Transverse colon (tissue), 4 donors: ENCODE data around the gene U2AF2. TPM values are rescaled to one million over a fixed set of nuclear protein-coding genes. Genes with fewer than 3 reads are reported as not detected.
A peak's percentile ranks its signal among the peaks of the same experiment; 100 is the strongest.

ENCODE experiments used
- DNase-seq: peaks from one replicate; pipeline ENCODE4 v3.0.0-alpha.2; 2019
- H3K27ac ChIP-seq, 4 donors: fragments of 200-600 bp; sonication (generic); 2 replicates each; pipeline ENCODE4 v1.5.1; 2016 to 2018; ENCODE audit warnings: inconsistent platforms in 4 of 4
- H3K27me3 ChIP-seq: fragments of 200-600 bp; sonication (generic); 2 replicates; pipeline ENCODE4 v1.5.1; 2017; ENCODE audit warnings: inconsistent platforms
- H3K36me3 ChIP-seq, 4 donors: fragments of 200-600 bp; sonication (generic); 2 replicates each; pipeline ENCODE4 v1.5.1; 2017 to 2019; ENCODE audit warnings: inconsistent platforms in 4 of 4
- H3K4me1 ChIP-seq, 4 donors: fragments of 200-600 bp; sonication (generic); 2 replicates each; pipeline ENCODE4 v1.5.1; 2017 to 2020; ENCODE audit warnings: inconsistent platforms in 4 of 4
- H3K4me3 ChIP-seq, 4 donors: fragments of 200-600 bp; sonication (generic); 1 replicate in 1 of 4; 2 replicates in 3 of 4; pipeline versions ENCODE4 v1.5.1 to v1.6.1; 2017 to 2019; ENCODE audit warnings: inconsistent platforms in 4 of 4
- H3K9me3 ChIP-seq, 2 donors: fragments of 200-600 bp; sonication (generic); 2 replicates each; pipeline ENCODE4 v1.5.1; 2017 to 2019; ENCODE audit warnings: inconsistent platforms in 2 of 2
- CTCF ChIP-seq, 5 experiments: fragments of 200-600 bp in 3 of 5; fragments of 450-650 bp in 2 of 5; sonication (generic) in 3 of 5; IDR thresholded peaks; 1 replicate in 2 of 5; 2 replicates in 3 of 5; pipeline ENCODE4 v1.5.1; 2016 to 2017; ENCODE audit warnings: antibody characterized with exemption in 5 of 5, inconsistent platforms in 3 of 5, mild to moderate bottlenecking in 2 of 5, moderate library complexity in 1 of 5
- EP300 ChIP-seq: sonication (generic); formaldehyde crosslinking; IDR thresholded peaks from one replicate; pipeline ENCODE4 v1.6.1; 2017; ENCODE audit warnings: antibody characterized with exemption, low read depth
- POLR2A ChIP-seq: fragments of 450-650 bp; IDR thresholded peaks from one replicate; pipeline ENCODE4 v1.6.1; 2016; ENCODE audit warnings: antibody characterized with exemption, mild to moderate bottlenecking, moderate library complexity
- POLR2AphosphoS5 ChIP-seq, 3 donors: sonication (generic); formaldehyde crosslinking; IDR thresholded peaks; one replicate each; pipeline ENCODE4 v1.6.1; 2016; ENCODE audit warnings: antibody characterized with exemption in 3 of 3
- WGBS, 2 donors: methylation state at CpG; one replicate each; pipeline ENCODE4 v1.1.5; 2018; ENCODE audit warnings: low coverage in 1 of 2; 5-methylcytosine and 5-hydroxymethylcytosine counted together
- in situ Hi-C, 4 donors: fragments of 200-750 bp; cut with MboI; loops; one replicate each; pipeline versions ENCODE4 v1.15.0 to v1.15.1; 2017; ENCODE audit warnings: low sequenced_read_pairs in 3 of 4, low pct_ligation_motif_present in 1 of 4, low pct_unique_long_range_greater_than_20kb in 1 of 4
- intact Hi-C: fragments of 100-400 bp; cut with DNase I; formaldehyde crosslinking; loops from one replicate; pipeline ENCODE4 v1.15.1; 2023; ENCODE audit warnings: low total_unique reads
- total RNA-seq, 4 donors: library from RNA; depleted of rRNA; stranded (reverse); fragments of >200 nt; gene quantifications; one replicate each; pipeline ENCODE4 v1.1.0, GENCODE V29; 2016

The U2AF2 gene
- total RNA-seq, result 100 to 1,000 TPM; 112 to 185 (median 130) TPM

DNA sequence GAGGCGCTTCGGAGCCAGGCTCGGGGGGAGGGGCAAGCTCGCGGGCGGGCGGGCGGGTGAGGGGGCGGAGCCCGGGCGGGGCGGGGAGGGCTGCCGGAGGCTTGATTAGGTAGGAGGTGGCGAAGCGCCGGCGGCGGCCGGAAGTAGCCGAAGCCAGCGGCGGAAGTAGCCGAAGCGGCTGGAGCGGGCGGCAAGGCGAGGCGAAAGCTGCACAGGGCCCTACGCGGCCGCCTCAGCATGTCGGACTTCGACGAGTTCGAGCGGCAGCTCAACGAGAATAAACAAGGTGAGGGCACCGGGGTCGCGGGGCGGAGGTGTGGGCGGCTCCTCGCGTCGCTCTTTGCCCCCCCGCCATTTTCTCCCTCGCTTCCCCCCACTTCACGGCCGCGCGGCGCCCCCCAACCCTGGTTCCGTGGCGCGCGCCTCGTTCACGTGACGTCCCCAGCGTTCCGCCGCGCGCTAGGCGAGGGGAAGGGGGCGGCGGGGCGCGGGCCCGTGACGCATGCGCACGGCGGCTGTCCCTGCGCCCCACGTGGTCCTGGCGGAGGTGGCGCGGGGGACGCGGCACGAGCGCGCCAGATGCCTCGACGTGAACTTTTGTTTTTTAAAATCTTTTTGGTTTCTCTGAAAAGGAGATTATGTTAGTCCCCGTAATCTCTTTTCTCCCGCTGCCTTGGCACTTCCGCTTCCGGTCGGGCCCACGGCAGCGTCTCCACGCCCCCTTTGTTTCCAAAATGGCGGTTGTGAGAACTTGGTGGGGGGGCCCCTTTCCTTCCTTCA, at the start of gene U2AF2:
U2AF2 (plus strand) TSS at position 168 of the 780 bp plus-strand sequence; CDS start at position 238, 70 bp downstream.
- intact Hi-C loops, result loop anchor here (10.0 kb wide), 1 partner anchor 270 kb away; the partner anchor contains the start of genes RPL28 and TMEM238
- in situ Hi-C loops, result no loop called here

GRCh38 chr19:55605207-55605636, 49.6 kb upstream of the U2AF2 start:
- TF ChIP-seq POLR2AphosphoS5 (IDR thresholded peaks at IDR 0.05), result peak; percentile 48 to 63 (median 59)
- TF ChIP-seq CTCF (IDR thresholded peaks at IDR 0.05), result no peak
- peak; percentile 29 for TF ChIP-seq POLR2A
- peaks cover 12 to 38% (median 28%) of the 10 kb centered on the region in 4 donors for H3K4me1 ChIP-seq

More for the DNA sequence above, at the start of gene U2AF2:
- Histone ChIP-seq H3K36me3 (no peaks in the 10 kb centered on the region), H3K27ac (peak within 1 kb of the TSS; percentile 93 to 100 (median 99)), H3K4me3 (peak within 1 kb of the TSS; percentile 66 to 96 (median 92)), H3K4me1 (peaks cover 32 to 49% (median 41%) of the 10 kb centered on the region in 4 donors), H3K9me3 (no peaks in the 10 kb centered on the region), H3K27me3 (no peaks in the 10 kb centered on the region)
- TF ChIP-seq POLR2A (peak; percentile 72), CTCF (IDR thresholded peaks at IDR 0.05) (no peak), POLR2AphosphoS5 (IDR thresholded peaks at IDR 0.05) (peak; percentile 58 to 87 (median 73)), EP300 (no peak)
- DNase-seq, result peak; percentile 97
- WGBS, 2 donors, result 0% methylated on average over 65 of the region's 95 CpGs; no CpG with 5 or more reads in 1 of the 2 donors

DNA sequence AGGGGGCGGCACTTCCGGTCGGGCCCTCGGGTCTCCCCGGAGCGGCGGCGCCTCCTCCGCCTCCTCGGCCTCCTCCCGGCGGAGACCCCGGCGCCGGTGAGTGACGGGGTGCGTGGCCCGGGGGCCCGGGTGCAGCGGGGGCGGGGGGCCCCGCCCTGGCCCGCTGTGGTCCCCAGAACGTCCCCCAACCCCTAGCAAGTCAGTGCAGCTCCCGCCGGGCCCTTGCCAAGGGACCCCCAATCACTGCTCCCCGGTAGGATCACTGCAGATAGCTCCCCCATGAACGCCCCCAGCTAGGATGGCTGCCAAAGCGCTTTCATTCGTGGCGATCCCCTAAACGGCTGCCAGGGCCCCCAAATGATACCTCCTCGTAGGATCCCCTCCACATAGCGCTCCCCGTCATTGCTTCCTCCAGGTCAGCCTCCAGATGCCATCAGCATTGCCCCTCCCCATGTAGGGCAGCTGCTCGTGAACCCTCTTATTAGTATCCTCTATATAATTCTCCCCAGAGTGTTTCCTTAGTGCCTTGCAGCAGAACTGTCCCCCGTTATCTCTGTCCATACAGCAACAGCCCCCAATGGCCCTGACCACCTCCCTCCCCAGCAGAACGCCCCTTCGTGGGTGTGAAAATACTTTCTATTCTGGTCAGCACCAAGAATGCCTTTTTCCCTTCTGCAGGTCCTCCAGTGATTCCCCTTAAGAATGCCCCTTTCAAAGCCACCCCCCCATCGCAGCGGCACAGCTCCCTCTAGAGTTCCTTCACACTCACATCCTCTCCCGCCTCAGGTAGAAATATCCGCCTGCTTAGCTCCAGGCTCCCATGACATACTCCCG, 49.0 kb upstream of the U2AF2 start, which contains the start of gene ZNF865:
ZNF865 (plus strand) TSS at position 11 of the 834 bp plus-strand sequence. CDS start 7,972 bp downstream, outside the sequence.
- Histone ChIP-seq H3K27me3 (no peaks in the 10 kb centered on the region), H3K4me3 (peak within 1 kb of the TSS; percentile 79 to 93 (median 89)), H3K27ac (peak within 1 kb of the TSS; percentile 94 to 99 (median 96)), H3K9me3 (no peaks in the 10 kb centered on the region), H3K36me3 (no peaks in the 10 kb centered on the region), H3K4me1 (peaks cover 12 to 35% (median 24%) of the 10 kb centered on the region in 4 donors)
- intact Hi-C loops (loop anchor here (10.0 kb wide), 1 partner anchor 491 kb away; the partner anchor contains the start of gene PPP1R12C), in situ Hi-C loops (loop anchor here in 1 of 4 donors (10.0 kb wide), 1 partner anchor 91 kb away; no protein-coding TSS in a partner anchor)
- 0 to 3% methylated on average over 4 to 19 of the region's 44 CpGs for WGBS, 2 donors
- no peak for TF ChIP-seq POLR2A
- TF ChIP-seq EP300, result no peak
- no peak for TF ChIP-seq POLR2AphosphoS5 (IDR thresholded peaks at IDR 0.05)
- peak; percentile 59 to 84 (median 67) for TF ChIP-seq CTCF (IDR thresholded peaks at IDR 0.05)
- DNase-seq, result peak; percentile 86

More at GRCh38 chr19:55605207-55605636, 49.6 kb upstream of the U2AF2 start:
- peak overlapping the region; percentile 79 to 93 (median 89) for H3K4me3 ChIP-seq
- intact Hi-C loops, result loop anchor here (10.0 kb wide), 1 partner anchor 490 kb away; the partner anchor contains the start of gene PPP1R12C
- peak overlapping the region; percentile 94 to 99 (median 96) for H3K27ac ChIP-seq
- H3K9me3 ChIP-seq, result no peaks in the 10 kb centered on the region
- H3K27me3 ChIP-seq, result no peaks in the 10 kb centered on the region
- WGBS, 2 donors, result 0% methylated on average over 12 to 25 of the region's 43 CpGs
- no peaks in the 10 kb centered on the region for H3K36me3 ChIP-seq
- peak; percentile 98 for DNase-seq
- in situ Hi-C loops, result loop anchor here in 1 of 4 donors (10.0 kb wide), 1 partner anchor 90 kb away; no protein-coding TSS in a partner anchor
